Limb (tissue), 2 donors: ENCODE results near the gene PTPN18.
"Not testable (repeated sequence)": the region's sequence is repeated elsewhere in the genome, so short reads cannot be mapped to it uniquely, and the experiment has no call there.

Source experiments
- DNase-seq, 2 donors: peaks; one replicate each; pipeline ENCODE4 v3.0.0-alpha.2; 2016; ENCODE audit errors: extremely low spot score in 2 of 2

The PTPN18 gene

GRCh38 chr2:130380096-130380934 lies 24.5 kb downstream of the PTPN18 start:
- no peak for DNase-seq

GRCh38 chr2:130381145-130381544 lies 25.3 kb downstream of the PTPN18 start:
- DNase-seq: no peak

GRCh38 chr2:130381619-130382018 lies 25.8 kb downstream of the PTPN18 start:
- DNase-seq: no peak

- no peak for DNase-seq
Measured at GRCh38 chr2:130382313-130382917, 26.6 kb downstream of the PTPN18 start.

GRCh38 chr2:130385709-130386108 lies 29.9 kb downstream of the PTPN18 start:
- DNase-seq: no peak

GRCh38 chr2:130387071-130387400 lies 31.2 kb downstream of the PTPN18 start:
- no peak for DNase-seq

- no peak for DNase-seq
Measured at GRCh38 chr2:130387804-130388203, 31.9 kb downstream of the PTPN18 start.

- DNase-seq: no peak
Measured at GRCh38 chr2:130388221-130388907, 32.5 kb downstream of the PTPN18 start.

- no peak for DNase-seq
Measured at GRCh38 chr2:130389358-130389757, 33.5 kb downstream of the PTPN18 start.

- DNase-seq: no peak
Measured at GRCh38 chr2:130389783-130390182, 33.9 kb downstream of the PTPN18 start.

- DNase-seq: peak in 1 of 2 donors; percentile 40
Measured at GRCh38 chr2:130390460-130391057, 34.7 kb downstream of the PTPN18 start.

GRCh38 chr2:130391058-130391871 lies 35.4 kb downstream of the PTPN18 start:
- peak; percentile 76 to 83 for DNase-seq

GRCh38 chr2:130391872-130392670 lies 36.2 kb downstream of the PTPN18 start:
- no peak for DNase-seq

GRCh38 chr2:130393318-130393910 lies 37.6 kb downstream of the PTPN18 start:
- DNase-seq: no peak

GRCh38 chr2:130406280-130406679 lies 50.4 kb downstream of the PTPN18 start:
- not testable (repeated sequence) for DNase-seq

- DNase-seq: not testable (repeated sequence)
Measured at GRCh38 chr2:130416693-130417092, 60.8 kb downstream of the PTPN18 start.

GRCh38 chr2:130418845-130419244 lies 63.0 kb downstream of the PTPN18 start:
- not testable (repeated sequence) for DNase-seq
